ENCODE measurements around the gene XRN1.

The XRN1 gene

GRCh38 chr3:142256712-142257333 is 191.0 kb downstream of the XRN1 start:
- TF ChIP-seq TAF1 (IDR thresholded peaks at IDR 0.05; ENCODE audit: borderline replicate concordance, insufficient read depth, low read length) (no peak), POLR2AphosphoS5 (IDR thresholded peaks at IDR 0.05; ENCODE audit: low read depth, low read length) (no peak), SIN3A (IDR thresholded peaks at IDR 0.05; ENCODE audit: borderline replicate concordance, insufficient read depth, low read length) (no peak), REST (IDR thresholded peaks at IDR 0.05; ENCODE audit: insufficient read depth in 1 of 2, low read depth in 2 of 2, low read length in 2 of 2) (no peak), FOXP2 (optimal IDR thresholded peaks at IDR 0.05; ENCODE audit: borderline replicate concordance, extremely low read depth, extremely low read length, insufficient read depth) (no peak)
